ENCODE results near the gene DNAH6.

DNA sequence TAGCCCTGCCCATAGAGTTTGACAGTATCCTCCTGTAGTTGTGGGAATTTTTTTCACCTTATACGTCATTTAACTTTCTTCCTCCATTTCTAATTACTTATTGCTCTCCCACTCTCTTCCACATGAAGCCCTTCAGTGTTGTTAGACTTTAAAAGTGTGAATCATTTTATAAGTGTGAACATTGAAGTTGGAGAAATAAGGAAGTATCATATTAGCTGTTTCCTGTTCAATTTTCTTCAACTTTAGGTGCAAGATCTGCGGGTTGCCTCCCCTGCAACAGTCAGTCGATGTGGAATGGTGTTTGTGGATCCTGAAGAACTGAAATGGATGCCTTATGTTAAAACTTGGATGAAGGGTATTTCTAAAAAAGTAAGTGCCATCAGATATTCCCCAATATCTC, 138.1 kb downstream of the DNAH6 start:
- TF ChIP-seq POLR2AphosphoS5 (IDR thresholded peaks at IDR 0.05), result no peak
- TF ChIP-seq, protein P1, sequence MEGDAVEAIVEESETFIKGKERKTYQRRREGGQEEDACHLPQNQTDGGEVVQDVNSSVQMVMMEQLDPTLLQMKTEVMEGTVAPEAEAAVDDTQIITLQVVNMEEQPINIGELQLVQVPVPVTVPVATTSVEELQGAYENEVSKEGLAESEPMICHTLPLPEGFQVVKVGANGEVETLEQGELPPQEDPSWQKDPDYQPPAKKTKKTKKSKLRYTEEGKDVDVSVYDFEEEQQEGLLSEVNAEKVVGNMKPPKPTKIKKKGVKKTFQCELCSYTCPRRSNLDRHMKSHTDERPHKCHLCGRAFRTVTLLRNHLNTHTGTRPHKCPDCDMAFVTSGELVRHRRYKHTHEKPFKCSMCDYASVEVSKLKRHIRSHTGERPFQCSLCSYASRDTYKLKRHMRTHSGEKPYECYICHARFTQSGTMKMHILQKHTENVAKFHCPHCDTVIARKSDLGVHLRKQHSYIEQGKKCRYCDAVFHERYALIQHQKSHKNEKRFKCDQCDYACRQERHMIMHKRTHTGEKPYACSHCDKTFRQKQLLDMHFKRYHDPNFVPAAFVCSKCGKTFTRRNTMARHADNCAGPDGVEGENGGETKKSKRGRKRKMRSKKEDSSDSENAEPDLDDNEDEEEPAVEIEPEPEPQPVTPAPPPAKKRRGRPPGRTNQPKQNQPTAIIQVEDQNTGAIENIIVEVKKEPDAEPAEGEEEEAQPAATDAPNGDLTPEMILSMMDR (IDR thresholded peaks at IDR 0.05), result no peak
- no peak for TF ChIP-seq EP300 (IDR thresholded peaks at IDR 0.05; ENCODE audit: low read depth)
- no peak for TF ChIP-seq POLR2A (IDR thresholded peaks at IDR 0.05)

All from transverse colon (tissue), 4 donors.